Duodenal mucosa (tissue), 2 donors: ENCODE results near the gene TMEM204.

Experiments
- H3K27ac ChIP-seq: one replicate; pipeline ENCODE4 v1.7.0; 2013; ENCODE audit warnings: low read depth, low read length
- H3K27me3 ChIP-seq, 2 donors: one replicate each; pipeline ENCODE4 v1.7.0; 2013; ENCODE audit warnings: low read length in 2 of 2, control low read depth in 1 of 2; ENCODE audit not compliant: insufficient read depth in 2 of 2, control insufficient read depth in 1 of 2
- H3K36me3 ChIP-seq, 2 donors: one replicate each; pipeline ENCODE4 v1.7.0; 2013; ENCODE audit warnings: low read length in 2 of 2, control low read depth in 1 of 2; ENCODE audit not compliant: insufficient read depth in 2 of 2, control insufficient read depth in 1 of 2
- H3K4me1 ChIP-seq, 2 donors: one replicate each; pipeline ENCODE4 v1.7.0; 2013; ENCODE audit warnings: low read length in 2 of 2, control low read depth in 1 of 2; ENCODE audit not compliant: insufficient read depth in 2 of 2, control insufficient read depth in 1 of 2
- H3K4me3 ChIP-seq, 2 donors: one replicate each; pipeline ENCODE4 v1.7.0; 2013; ENCODE audit warnings: low read length in 2 of 2, low read depth in 1 of 2
- H3K9ac ChIP-seq, 2 donors: one replicate each; pipeline ENCODE4 v1.7.0; 2013; ENCODE audit warnings: low read length in 2 of 2, low read depth in 1 of 2
- H3K9me3 ChIP-seq, 2 donors: one replicate each; pipeline ENCODE4 v1.7.0; 2013; ENCODE audit warnings: low read length in 2 of 2, control low read depth in 1 of 2; ENCODE audit not compliant: control insufficient read depth in 1 of 2

Gene TMEM204

GRCh38 chr16:1571012-1571671, 37.7 kb downstream of the TMEM204 start:
- no peak overlapping the region for H3K9ac ChIP-seq
- no peaks in the 10 kb centered on the region for H3K36me3 ChIP-seq
- no peak overlapping the region for H3K27ac ChIP-seq
- no peaks in the 10 kb centered on the region for H3K9me3 ChIP-seq
- H3K4me1 ChIP-seq: no peaks in the 10 kb centered on the region
- H3K4me3 ChIP-seq: no peak overlapping the region
- no peaks in the 10 kb centered on the region for H3K27me3 ChIP-seq

- Histone ChIP-seq H3K27ac (no peak overlapping the region), H3K36me3 (peaks cover 4% of the 10 kb centered on the region in 2 donors), H3K4me1 (no peaks in the 10 kb centered on the region), H3K9me3 (no peaks in the 10 kb centered on the region), H3K9ac (no peak overlapping the region), H3K27me3 (no peaks in the 10 kb centered on the region), H3K4me3 (no peak overlapping the region)
Observed at GRCh38 chr16:1572673-1573072, 39.2 kb downstream of the TMEM204 start.

- no peak overlapping the region for H3K9ac ChIP-seq
- no peaks in the 10 kb centered on the region for H3K4me1 ChIP-seq
- no peaks in the 10 kb centered on the region for H3K27me3 ChIP-seq
- no peak overlapping the region for H3K27ac ChIP-seq
- H3K9me3 ChIP-seq: no peaks in the 10 kb centered on the region
- H3K4me3 ChIP-seq: no peak overlapping the region
- H3K36me3 ChIP-seq: peaks cover 4% of the 10 kb centered on the region in 2 donors
Observed at GRCh38 chr16:1573301-1573700, 39.8 kb downstream of the TMEM204 start.

GRCh38 chr16:1575578-1575977, 42.1 kb downstream of the TMEM204 start:
- Histone ChIP-seq H3K36me3 (peaks cover 4 to 7% of the 10 kb centered on the region in 2 donors), H3K27ac (no peak overlapping the region), H3K9ac (no peak overlapping the region), H3K4me1 (no peaks in the 10 kb centered on the region), H3K9me3 (no peaks in the 10 kb centered on the region), H3K27me3 (no peaks in the 10 kb centered on the region), H3K4me3 (no peak overlapping the region)

GRCh38 chr16:1579214-1579613, 45.7 kb downstream of the TMEM204 start:
- Histone ChIP-seq H3K27ac (no peak overlapping the region), H3K27me3 (no peaks in the 10 kb centered on the region), H3K4me3 (no peak overlapping the region), H3K9me3 (no peaks in the 10 kb centered on the region), H3K9ac (no peak overlapping the region), H3K4me1 (no peaks in the 10 kb centered on the region), H3K36me3 (peaks cover 7 to 24% of the 10 kb centered on the region in 2 donors)

- H3K9me3 ChIP-seq: no peaks in the 10 kb centered on the region
- no peaks in the 10 kb centered on the region for H3K4me1 ChIP-seq
- H3K27ac ChIP-seq: no peak overlapping the region
- no peak overlapping the region for H3K4me3 ChIP-seq
- H3K27me3 ChIP-seq: no peaks in the 10 kb centered on the region
- H3K9ac ChIP-seq: no peak overlapping the region
- peaks cover 11 to 25% of the 10 kb centered on the region in 2 donors for H3K36me3 ChIP-seq
Observed at GRCh38 chr16:1580256-1580655, 46.8 kb downstream of the TMEM204 start.

- no peaks in the 10 kb centered on the region for H3K27me3 ChIP-seq
- H3K27ac ChIP-seq: no peak overlapping the region
- no peaks in the 10 kb centered on the region for H3K4me1 ChIP-seq
- H3K9me3 ChIP-seq: no peaks in the 10 kb centered on the region
- peaks cover 11 to 25% of the 10 kb centered on the region in 2 donors for H3K36me3 ChIP-seq
- H3K4me3 ChIP-seq: no peak overlapping the region
- no peak overlapping the region for H3K9ac ChIP-seq
Observed at GRCh38 chr16:1580956-1581355, 47.5 kb downstream of the TMEM204 start.

- H3K9me3 ChIP-seq: no peaks in the 10 kb centered on the region
- H3K27me3 ChIP-seq: no peaks in the 10 kb centered on the region
- no peaks in the 10 kb centered on the region for H3K4me1 ChIP-seq
- no peak overlapping the region for H3K27ac ChIP-seq
- H3K36me3 ChIP-seq: peaks cover 8 to 28% of the 10 kb centered on the region in 2 donors
- no peak overlapping the region for H3K9ac ChIP-seq
- H3K4me3 ChIP-seq: no peak overlapping the region
Observed at GRCh38 chr16:1581804-1582203, 48.3 kb downstream of the TMEM204 start.

GRCh38 chr16:1583180-1583579, 49.7 kb downstream of the TMEM204 start:
- Histone ChIP-seq H3K27ac (no peak overlapping the region), H3K9ac (no peak overlapping the region), H3K4me3 (no peak overlapping the region), H3K4me1 (no peaks in the 10 kb centered on the region), H3K27me3 (no peaks in the 10 kb centered on the region), H3K36me3 (peaks cover 7 to 27% of the 10 kb centered on the region in 2 donors), H3K9me3 (no peaks in the 10 kb centered on the region)

GRCh38 chr16:1584926-1585484, 51.5 kb downstream of the TMEM204 start:
- H3K4me3 ChIP-seq: no peak overlapping the region
- no peak overlapping the region for H3K27ac ChIP-seq
- H3K4me1 ChIP-seq: no peaks in the 10 kb centered on the region
- H3K9me3 ChIP-seq: no peaks in the 10 kb centered on the region
- H3K36me3 ChIP-seq: peaks cover 7 to 31% of the 10 kb centered on the region in 2 donors
- H3K27me3 ChIP-seq: no peaks in the 10 kb centered on the region
- no peak overlapping the region for H3K9ac ChIP-seq
